BLaER1 (cell line): Measurements from ENCODE around the gene LEP.

Experiments
- H3K27ac ChIP-seq: shearing (Covaris generic); formaldehyde crosslinking; 2 replicates; pipeline ENCODE4 v1.8.1; 2022
- H3K27me3 ChIP-seq: shearing (Covaris generic); formaldehyde crosslinking; 2 replicates; pipeline ENCODE4 v1.8.1; 2022
- H3K36me3 ChIP-seq: shearing (Covaris generic); formaldehyde crosslinking; 2 replicates; pipeline ENCODE4 v1.8.1; 2022
- H3K4me1 ChIP-seq: shearing (Covaris generic); formaldehyde crosslinking; 2 replicates; pipeline ENCODE4 v1.8.1; 2022
- H3K4me2 ChIP-seq: shearing (Covaris generic); formaldehyde crosslinking; 2 replicates; pipeline ENCODE4 v1.8.1; 2022
- H3K4me3 ChIP-seq: shearing (Covaris generic); formaldehyde crosslinking; 2 replicates; pipeline ENCODE4 v1.8.1; 2022
- H3K9ac ChIP-seq: shearing (Covaris generic); formaldehyde crosslinking; 2 replicates; pipeline ENCODE4 v1.8.1; 2022
- H3K9me3 ChIP-seq: shearing (Covaris generic); formaldehyde crosslinking; 2 replicates; pipeline ENCODE4 v1.8.1; 2022
- H4K20me1 ChIP-seq: shearing (Covaris generic); formaldehyde crosslinking; 2 replicates; pipeline ENCODE4 v1.8.1; 2022
- Cebpa-rat ChIP-seq: shearing (Covaris generic); IDR thresholded peaks from 2 replicates; pipeline ENCODE4 v1.8.1; 2022

Gene LEP

GRCh38 chr7:128202287-128202957, 38.7 kb upstream of the LEP start:
- no peak overlapping the region for H3K27ac ChIP-seq
- TF ChIP-seq Cebpa-rat, result no peak
- H4K20me1 ChIP-seq, result no peaks in the 10 kb centered on the region
- H3K9ac ChIP-seq, result no peak overlapping the region
- no peak overlapping the region for H3K4me2 ChIP-seq
- H3K9me3 ChIP-seq, result no peaks in the 10 kb centered on the region
- peaks cover 32% of the 10 kb centered on the region for H3K27me3 ChIP-seq
- H3K4me3 ChIP-seq, result no peak overlapping the region
- no peaks in the 10 kb centered on the region for H3K36me3 ChIP-seq
- peaks cover 8% of the 10 kb centered on the region; the same call in 1 of the 2 replicates for H3K4me1 ChIP-seq

- TF ChIP-seq Cebpa-rat, result no peak
- Histone ChIP-seq H3K9me3 (no peaks in the 10 kb centered on the region), H3K36me3 (no peaks in the 10 kb centered on the region), H3K9ac (no peak overlapping the region), H3K27ac (no peak overlapping the region), H4K20me1 (no peaks in the 10 kb centered on the region), H3K4me2 (no peak overlapping the region), H3K27me3 (peaks cover 32% of the 10 kb centered on the region), H3K4me3 (no peak overlapping the region), H3K4me1 (peaks cover 8% of the 10 kb centered on the region; the same call in 1 of the 2 replicates)
Observed at GRCh38 chr7:128203047-128203491, 38.0 kb upstream of the LEP start.

GRCh38 chr7:128203710-128204214, 37.3 kb upstream of the LEP start:
- Histone ChIP-seq H3K36me3 (no peaks in the 10 kb centered on the region), H3K4me2 (no peak overlapping the region), H3K9ac (no peak overlapping the region), H3K4me1 (peaks cover 8% of the 10 kb centered on the region; the same call in 1 of the 2 replicates), H3K27ac (no peak overlapping the region), H4K20me1 (no peaks in the 10 kb centered on the region), H3K27me3 (peaks cover 32% of the 10 kb centered on the region), H3K9me3 (no peaks in the 10 kb centered on the region), H3K4me3 (no peak overlapping the region)
- no peak for TF ChIP-seq Cebpa-rat

- H3K36me3 ChIP-seq, result no peaks in the 10 kb centered on the region
- H3K9ac ChIP-seq, result no peak overlapping the region
- H3K27me3 ChIP-seq, result peaks cover 32% of the 10 kb centered on the region
- no peaks in the 10 kb centered on the region for H4K20me1 ChIP-seq
- H3K9me3 ChIP-seq, result no peaks in the 10 kb centered on the region
- H3K4me3 ChIP-seq, result no peak overlapping the region
- TF ChIP-seq Cebpa-rat, result no peak
- H3K4me1 ChIP-seq, result peaks cover 9% of the 10 kb centered on the region; the same call in 1 of the 2 replicates
- no peak overlapping the region for H3K4me2 ChIP-seq
- H3K27ac ChIP-seq, result no peak overlapping the region
Observed at GRCh38 chr7:128204455-128204854, 36.6 kb upstream of the LEP start.

- peaks cover 31% of the 10 kb centered on the region for H3K27me3 ChIP-seq
- no peak overlapping the region for H3K9ac ChIP-seq
- no peak overlapping the region for H3K4me2 ChIP-seq
- peaks cover 9% of the 10 kb centered on the region; the same call in 1 of the 2 replicates for H3K4me1 ChIP-seq
- no peaks in the 10 kb centered on the region for H3K9me3 ChIP-seq
- no peak overlapping the region for H3K4me3 ChIP-seq
- no peak overlapping the region for H3K27ac ChIP-seq
- no peak for TF ChIP-seq Cebpa-rat
- H3K36me3 ChIP-seq, result no peaks in the 10 kb centered on the region
- no peaks in the 10 kb centered on the region for H4K20me1 ChIP-seq
Observed at GRCh38 chr7:128205068-128205467, 36.0 kb upstream of the LEP start.

- no peak for TF ChIP-seq Cebpa-rat
- Histone ChIP-seq H3K36me3 (no peaks in the 10 kb centered on the region), H3K27ac (no peak overlapping the region), H3K9me3 (no peaks in the 10 kb centered on the region), H3K4me3 (no peak overlapping the region), H3K4me1 (peaks cover 9% of the 10 kb centered on the region; the same call in 1 of the 2 replicates), H3K27me3 (peaks cover 20% of the 10 kb centered on the region), H3K9ac (no peak overlapping the region), H3K4me2 (no peak overlapping the region), H4K20me1 (no peaks in the 10 kb centered on the region)
Observed at GRCh38 chr7:128206017-128206746, 34.9 kb upstream of the LEP start.

- Histone ChIP-seq H3K27me3 (peaks cover 13% of the 10 kb centered on the region), H3K36me3 (no peaks in the 10 kb centered on the region), H3K9me3 (no peaks in the 10 kb centered on the region), H3K4me1 (peaks cover 12% of the 10 kb centered on the region), H4K20me1 (no peaks in the 10 kb centered on the region), H3K9ac (no peak overlapping the region), H3K4me3 (no peak overlapping the region), H3K27ac (no peak overlapping the region), H3K4me2 (no peak overlapping the region)
- no peak for TF ChIP-seq Cebpa-rat
Observed at GRCh38 chr7:128206747-128207500, 34.2 kb upstream of the LEP start.

GRCh38 chr7:128207609-128208008, 33.5 kb upstream of the LEP start:
- Histone ChIP-seq H3K4me3 (no peak overlapping the region), H3K36me3 (no peaks in the 10 kb centered on the region), H3K4me2 (no peak overlapping the region), H3K9ac (no peak overlapping the region), H3K9me3 (no peaks in the 10 kb centered on the region), H3K4me1 (peaks cover 16% of the 10 kb centered on the region), H3K27me3 (peaks cover 6% of the 10 kb centered on the region), H4K20me1 (no peaks in the 10 kb centered on the region), H3K27ac (no peak overlapping the region)
- TF ChIP-seq Cebpa-rat, result no peak

- Histone ChIP-seq H3K36me3 (no peaks in the 10 kb centered on the region), H3K4me3 (no peak overlapping the region), H3K9me3 (no peaks in the 10 kb centered on the region), H3K9ac (no peak overlapping the region), H3K27ac (no peak overlapping the region), H3K4me1 (peaks cover 16% of the 10 kb centered on the region), H4K20me1 (no peaks in the 10 kb centered on the region), H3K27me3 (no peaks in the 10 kb centered on the region; the same call in 1 of the 2 replicates), H3K4me2 (no peak overlapping the region)
- TF ChIP-seq Cebpa-rat, result no peak
Observed at GRCh38 chr7:128209229-128210035, 31.6 kb upstream of the LEP start.
